ENCODE results near the gene MTHFR.
A peak's percentile ranks its signal among the peaks of the same experiment; 100 is the strongest.

The MTHFR gene

GRCh38 chr1:11805422-11806306 lies at the start of gene MTHFR, which contains the start of gene CLCN6:
TSS of gene MTHFR (minus strand) at chr1:11805964. CDS start at chr1:11803116, 2,848 bp downstream.
TSS of gene CLCN6 (plus strand) at chr1:11806191. CDS start at chr1:11806263, 72 bp downstream.
- peak; percentile 99 to 100 for DNase-seq
- peak within 1 kb of the TSS; percentile 97 for H3K27ac ChIP-seq
- peaks cover 0 to 68% (median 46%) of the 10 kb centered on the region in 4 donors for H3K4me1 ChIP-seq
- peaks cover 6 to 26% (median 6%) of the 10 kb centered on the region in 3 donors for H3K36me3 ChIP-seq
- H3K27me3 ChIP-seq: no peaks in the 10 kb centered on the region
- intact Hi-C loops (cut with DNase I; ENCODE audit: low total_unique reads): loop anchor here (5.0 to 10.0 kb wide), 2 partner anchors 68 to 151 kb away; partner anchors contain the start of genes AGTRAP, FBXO2 and FBXO44
- peak in 1 of 2 experiments; percentile 12 for TF ChIP-seq CTCF (IDR thresholded peaks at IDR 0.05)
- H3K4me3 ChIP-seq: peak within 1 kb of the TSS; percentile 72 to 74
- H3K9me3 ChIP-seq: no peaks in the 10 kb centered on the region

- Histone ChIP-seq H3K27me3 (peaks cover 0 to 58% of the 10 kb centered on the region in 2 donors), H3K4me1 (peaks cover 0 to 9% (median 2%) of the 10 kb centered on the region in 4 donors), H3K27ac (no peak overlapping the region), H3K36me3 (no peaks in the 10 kb centered on the region), H3K9me3 (no peaks in the 10 kb centered on the region), H3K4me3 (no peak overlapping the region)
- no peak for DNase-seq
- TF ChIP-seq CTCF (IDR thresholded peaks at IDR 0.05): no peak
- intact Hi-C loops (cut with DNase I; ENCODE audit: low total_unique reads): no loop called here
Measured at GRCh38 chr1:11855430-11855829, 49.7 kb upstream of the MTHFR start.

- Histone ChIP-seq H3K27ac (no peak overlapping the region), H3K4me1 (peaks cover 0 to 9% (median 2%) of the 10 kb centered on the region in 4 donors), H3K36me3 (no peaks in the 10 kb centered on the region), H3K27me3 (peaks cover 0 to 48% of the 10 kb centered on the region in 2 donors), H3K4me3 (no peak overlapping the region), H3K9me3 (no peaks in the 10 kb centered on the region)
- no peak for DNase-seq
- no peak for TF ChIP-seq CTCF (IDR thresholded peaks at IDR 0.05)
- intact Hi-C loops (cut with DNase I; ENCODE audit: low total_unique reads): no loop called here
Measured at GRCh38 chr1:11854519-11854918, 48.8 kb upstream of the MTHFR start.

- intact Hi-C loops (cut with DNase I; ENCODE audit: low total_unique reads): no loop called here
- TF ChIP-seq CTCF (IDR thresholded peaks at IDR 0.05): no peak
- Histone ChIP-seq H3K36me3 (peaks cover 0 to 20% (median 0%) of the 10 kb centered on the region in 3 donors), H3K4me3 (no peak overlapping the region), H3K9me3 (no peaks in the 10 kb centered on the region), H3K27me3 (peaks cover 0 to 20% of the 10 kb centered on the region in 2 donors), H3K4me1 (no peaks in the 10 kb centered on the region), H3K27ac (no peak overlapping the region)
- DNase-seq: no peak
Measured at GRCh38 chr1:11851180-11851579, 45.4 kb upstream of the MTHFR start.

- peaks cover 0 to 20% of the 10 kb centered on the region in 2 donors for H3K27me3 ChIP-seq
- H3K27ac ChIP-seq: no peak overlapping the region
- H3K4me3 ChIP-seq: no peak overlapping the region
- no peak for TF ChIP-seq CTCF (IDR thresholded peaks at IDR 0.05)
- DNase-seq: no peak
- intact Hi-C loops (cut with DNase I; ENCODE audit: low total_unique reads): no loop called here
- H3K9me3 ChIP-seq: no peaks in the 10 kb centered on the region
- H3K4me1 ChIP-seq: no peaks in the 10 kb centered on the region
- H3K36me3 ChIP-seq: peaks cover 0 to 29% (median 5%) of the 10 kb centered on the region in 3 donors
Measured at GRCh38 chr1:11850156-11850555, 44.4 kb upstream of the MTHFR start.

Measured in tibial artery (tissue), 4 donors.